NCI-H1417 (cell line): Measurements from ENCODE around the gene ARMC5.
A peak's percentile ranks its signal among the peaks of the same experiment; 100 is the strongest.
"Not testable (repeated sequence)": the region's sequence is repeated elsewhere in the genome, so short reads cannot be mapped to it uniquely, and the experiment has no call there.

Experiments
- DNase-seq, 3 experiments: peaks; one replicate each; lab custom pipeline; 2025; lab: John Stamatoyannopoulos, UW

ARMC5 gene

GRCh38 chr16:31499928-31500327, 40.6 kb downstream of the ARMC5 start:
- no peak for DNase-seq

- DNase-seq: no peak
These were observed 42.1 kb downstream of the ARMC5 start for GRCh38 chr16:31501226-31501965.

GRCh38 chr16:31501966-31502348, 42.7 kb downstream of the ARMC5 start:
- no peak for DNase-seq

GRCh38 chr16:31502981-31503380, 43.7 kb downstream of the ARMC5 start:
- no peak for DNase-seq

GRCh38 chr16:31503555-31503954, 44.3 kb downstream of the ARMC5 start:
- not testable (repeated sequence) for DNase-seq

GRCh38 chr16:31504159-31504558, 44.9 kb downstream of the ARMC5 start:
- no peak for DNase-seq

- DNase-seq: no peak
These were observed 46.2 kb downstream of the ARMC5 start for GRCh38 chr16:31505483-31505882.

- peak in 1 of 3 experiments; percentile 51 for DNase-seq
These were observed 48.3 kb downstream of the ARMC5 start for GRCh38 chr16:31507617-31507928.

- peak; percentile 78 to 92 (median 87) for DNase-seq
These were observed 48.8 kb downstream of the ARMC5 start, which contains the start of gene RUSF1 for GRCh38 chr16:31507929-31508705. TSS of gene RUSF1 (minus strand) at chr16:31508391. CDS start at chr16:31508373, 18 bp downstream.

- no peak for DNase-seq
These were observed 49.5 kb downstream of the ARMC5 start for GRCh38 chr16:31508706-31509195.

GRCh38 chr16:31513126-31513525, 53.8 kb downstream of the ARMC5 start:
- DNase-seq: no peak

GRCh38 chr16:31513884-31514283, 54.6 kb downstream of the ARMC5 start:
- no peak for DNase-seq
